Testis (tissue), 2 donors: ENCODE data around the gene HELT.

Experiments used
- POLR2A ChIP-seq: fragments of 450-650 bp; IDR thresholded peaks from one replicate; pipeline ENCODE4 v1.6.1; 2017; ENCODE audit warnings: antibody characterized with exemption, mild to moderate bottlenecking, moderate library complexity
- TF ChIP-seq, protein P1 (sequence below), 3 experiments: fragments of 450-650 bp in 2 of 3; fragments of 200-600 bp in 1 of 3; sonication (generic) in 1 of 3; IDR thresholded peaks; one replicate each; pipeline ENCODE4 v1.5.1; 2016 to 2019; ENCODE audit warnings: antibody characterized with exemption in 3 of 3, mild to moderate bottlenecking in 2 of 3, moderate library complexity in 1 of 3

DNA sequence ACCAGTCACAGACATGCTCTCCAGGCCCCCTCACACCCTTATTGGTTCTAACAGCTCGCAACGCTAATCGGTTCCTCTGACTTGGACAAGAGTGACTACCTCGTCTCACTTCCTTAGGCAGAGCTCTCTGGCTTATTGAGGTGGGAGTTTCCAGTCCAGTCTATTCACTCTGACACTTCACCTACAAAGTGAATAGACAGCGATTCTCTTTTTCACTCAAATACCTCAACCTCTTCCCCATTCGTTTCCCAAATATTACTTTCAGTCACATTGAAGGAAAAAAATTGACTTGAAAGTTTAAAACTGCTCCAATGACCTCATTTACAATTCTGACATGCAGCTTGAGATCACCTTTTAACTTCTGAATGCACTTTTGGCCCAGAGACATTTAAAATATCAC, 17.7 kb downstream of the HELT start:
- TF ChIP-seq, protein P1, sequence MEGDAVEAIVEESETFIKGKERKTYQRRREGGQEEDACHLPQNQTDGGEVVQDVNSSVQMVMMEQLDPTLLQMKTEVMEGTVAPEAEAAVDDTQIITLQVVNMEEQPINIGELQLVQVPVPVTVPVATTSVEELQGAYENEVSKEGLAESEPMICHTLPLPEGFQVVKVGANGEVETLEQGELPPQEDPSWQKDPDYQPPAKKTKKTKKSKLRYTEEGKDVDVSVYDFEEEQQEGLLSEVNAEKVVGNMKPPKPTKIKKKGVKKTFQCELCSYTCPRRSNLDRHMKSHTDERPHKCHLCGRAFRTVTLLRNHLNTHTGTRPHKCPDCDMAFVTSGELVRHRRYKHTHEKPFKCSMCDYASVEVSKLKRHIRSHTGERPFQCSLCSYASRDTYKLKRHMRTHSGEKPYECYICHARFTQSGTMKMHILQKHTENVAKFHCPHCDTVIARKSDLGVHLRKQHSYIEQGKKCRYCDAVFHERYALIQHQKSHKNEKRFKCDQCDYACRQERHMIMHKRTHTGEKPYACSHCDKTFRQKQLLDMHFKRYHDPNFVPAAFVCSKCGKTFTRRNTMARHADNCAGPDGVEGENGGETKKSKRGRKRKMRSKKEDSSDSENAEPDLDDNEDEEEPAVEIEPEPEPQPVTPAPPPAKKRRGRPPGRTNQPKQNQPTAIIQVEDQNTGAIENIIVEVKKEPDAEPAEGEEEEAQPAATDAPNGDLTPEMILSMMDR (IDR thresholded peaks at IDR 0.05): no peak
- TF ChIP-seq POLR2A: no peak
